PC-3 (cell line): Measurements from ENCODE around the gene NAT9. TPM values are rescaled to one million over a fixed set of nuclear protein-coding genes. Genes with fewer than 3 reads are reported as not detected.
A peak's percentile ranks its signal among the peaks of the same experiment; 100 is the strongest.

Experiments used
- ATAC-seq: fragments of 200-7000 bp; cut with Tn5 transposase; 2 replicates; pipeline ENCODE4 v1.9.1; 2020; ENCODE audit warnings: mild to moderate bottlenecking, moderate library complexity
- BruUV-seq: library from RNA; stranded (reverse); fragments of 400-500 nt; replicated peaks from 2 replicates; lab custom pipeline; 2021; lab: Mats Ljungman, UMichigan
- CTCF ChIA-PET: fragments of 300-600 bp; sonication (Branson Sonifier 250); formaldehyde crosslinking; loops from one replicate; lab custom pipeline; 2022; ENCODE audit warnings: antibody characterized with exemption; lab: Charles Lee
- POLR2A ChIA-PET: fragments of 300-600 bp; sonication (Branson Sonifier 250); formaldehyde crosslinking; loops from one replicate; lab custom pipeline; 2022; ENCODE audit warnings: antibody characterized with exemption; ENCODE audit not compliant: unreplicated experiment; lab: Charles Lee
- DNase-seq: peaks from one replicate; pipeline ENCODE4 v3.0.0-alpha.2; 2015
- H2AFZ ChIP-seq: fragments of 300-600 bp; sonication (generic); 2 replicates; pipeline ENCODE4 v1.6.0; 2016; ENCODE audit warnings: antibody characterized with exemption, low read length
- H3F3A ChIP-seq: fragments of 300-600 bp; sonication (generic); one replicate; pipeline ENCODE4 v1.6.0; 2017; ENCODE audit warnings: antibody characterized with exemption, low read length, control low read depth, mild to moderate bottlenecking; ENCODE audit not compliant: unreplicated experiment
- H3K27ac ChIP-seq: fragments of 300-600 bp; sonication (generic); 2 replicates; pipeline ENCODE4 v1.5.1; 2016; ENCODE audit warnings: mild to moderate bottlenecking, low read length
- H3K27me3 ChIP-seq: fragments of 300-600 bp; sonication (generic); 2 replicates; pipeline ENCODE4 v1.6.1; 2016; ENCODE audit warnings: low read length, mixed read lengths
- H3K36me3 ChIP-seq: fragments of 300-600 bp; sonication (generic); 2 replicates; pipeline ENCODE4 v1.6.1; 2016; ENCODE audit warnings: low read depth, mixed run types, low read length, mixed read lengths
- H3K4me1 ChIP-seq: fragments of 300-600 bp; sonication (generic); 2 replicates; pipeline ENCODE4 v1.5.1; 2016; ENCODE audit warnings: low read length; ENCODE audit not compliant: insufficient read depth
- H3K4me2 ChIP-seq: fragments of 300-600 bp; sonication (generic); 2 replicates; pipeline ENCODE4 v1.6.0; 2016; ENCODE audit warnings: low read length
- H3K4me3 ChIP-seq: fragments of 300-600 bp; sonication (generic); 2 replicates; pipeline ENCODE4 v1.5.1; 2016; ENCODE audit warnings: mild to moderate bottlenecking, low read length, mixed read lengths
- H3K79me2 ChIP-seq: fragments of 300-600 bp; sonication (generic); 2 replicates; pipeline ENCODE4 v1.6.1; 2017; ENCODE audit warnings: low read length, mixed read lengths
- H3K9ac ChIP-seq: fragments of 300-600 bp; sonication (generic); 2 replicates; pipeline ENCODE4 v1.6.0; 2016; ENCODE audit warnings: mild to moderate bottlenecking, low read length
- H3K9me2 ChIP-seq: fragments of 300-600 bp; sonication (generic); replicated peaks from 2 replicates; pipeline ENCODE4 v1.6.1; 2016; ENCODE audit warnings: mixed run types, low read length, mixed read lengths
- H3K9me3 ChIP-seq: fragments of 300-600 bp; sonication (generic); 2 replicates; pipeline ENCODE4 v1.6.1; 2016; ENCODE audit warnings: low read length, mixed read lengths
- H4K20me1 ChIP-seq: fragments of 300-600 bp; sonication (generic); 2 replicates; pipeline ENCODE4 v1.6.1; 2016; ENCODE audit warnings: low read length, mixed read lengths
- EZH2 ChIP-seq: fragments of 300-600 bp; sonication (generic); IDR thresholded peaks from one replicate; pipeline ENCODE4 v1.6.1; 2017; ENCODE audit warnings: antibody characterized with exemption, mild to moderate bottlenecking, low read length; ENCODE audit not compliant: unreplicated experiment
- EZH2phosphoT487 ChIP-seq: fragments of 300-600 bp; sonication (generic); IDR thresholded peaks from 2 replicates; pipeline ENCODE4 v1.6.1; 2018; ENCODE audit warnings: mild to moderate bottlenecking, antibody characterized with exemption, low read length, borderline replicate concordance
- intact Hi-C: fragments of 100-400 bp; cut with micrococcal nuclease; formaldehyde crosslinking; loops from 2 replicates; pipeline ENCODE4 v1.9.0; 2023
- total RNA-seq: library from RNA; depleted of rRNA; stranded (reverse); fragments of >200 nt; gene quantifications from 2 replicates; pipeline ENCODE4 v1.2.3, GENCODE V29; 2014
- TF ChIP-seq, protein P1 (sequence below): fragments of 300-600 bp; sonication (generic); conservative IDR thresholded peaks from 2 replicates; pipeline ENCODE4 v1.5.1; 2017; ENCODE audit warnings: antibody characterized with exemption, low read depth, mild to moderate bottlenecking, low read length

NAT9 gene
- total RNA-seq, 1 experiment from 2014 or later = 55.4 TPM

DNA sequence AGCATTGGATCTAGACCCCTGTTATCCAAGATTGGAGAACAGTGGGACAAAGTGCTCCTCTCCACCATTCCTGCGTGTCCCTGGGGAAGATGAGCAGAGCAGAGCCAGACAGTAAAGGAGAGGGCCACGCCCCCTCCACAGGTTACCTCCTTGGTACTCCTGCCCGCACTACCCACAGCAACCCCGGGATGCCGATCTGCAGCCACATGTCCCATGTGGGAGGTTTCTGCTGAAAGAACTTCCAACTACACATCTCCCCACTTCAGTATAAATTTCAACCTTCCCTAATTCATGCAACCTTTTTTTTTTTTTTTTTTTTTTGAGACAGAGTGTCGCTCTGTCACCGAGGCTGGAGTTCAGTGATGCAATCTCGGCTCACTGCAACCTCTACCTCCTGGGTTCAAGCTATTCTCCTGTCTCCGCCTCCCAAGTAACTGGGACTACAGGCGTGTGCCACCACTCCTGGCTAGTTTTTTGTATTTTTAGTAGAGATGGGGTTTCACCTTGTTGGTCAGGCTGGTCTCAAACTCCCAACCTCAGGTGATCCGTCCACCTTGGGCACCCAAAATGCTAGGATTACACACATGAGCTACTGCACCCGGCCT, 36.8 kb downstream of the NAT9 start:
- Histone ChIP-seq H3K27ac (no peak overlapping the region), H3K9me2 (no peaks in the 10 kb centered on the region), H3K36me3 (no peaks in the 10 kb centered on the region), H4K20me1 (no peaks in the 10 kb centered on the region), H3K4me2 (no peak overlapping the region), H2AFZ (no peak overlapping the region), H3K9ac (no peak overlapping the region), H3K4me3 (no peak overlapping the region), H3K4me1 (peaks cover 22% of the 10 kb centered on the region), H3F3A (no peaks in the 10 kb centered on the region), H3K9me3 (no peaks in the 10 kb centered on the region), H3K27me3 (peaks cover 54% of the 10 kb centered on the region), H3K79me2 (no peaks in the 10 kb centered on the region)
- no TSS peak for BruUV-seq
- CTCF ChIA-PET = interaction anchor here (3.5 kb wide), 1 partner anchor 82 kb away, joined by 53 read pairs; no protein-coding TSS in a partner anchor
- DNase-seq (no peak), ATAC-seq (no peak)
- POLR2A ChIA-PET = no interaction called here
- TF ChIP-seq EZH2phosphoT487 (no peak), EZH2 (no peak)
- TF ChIP-seq, protein P1, sequence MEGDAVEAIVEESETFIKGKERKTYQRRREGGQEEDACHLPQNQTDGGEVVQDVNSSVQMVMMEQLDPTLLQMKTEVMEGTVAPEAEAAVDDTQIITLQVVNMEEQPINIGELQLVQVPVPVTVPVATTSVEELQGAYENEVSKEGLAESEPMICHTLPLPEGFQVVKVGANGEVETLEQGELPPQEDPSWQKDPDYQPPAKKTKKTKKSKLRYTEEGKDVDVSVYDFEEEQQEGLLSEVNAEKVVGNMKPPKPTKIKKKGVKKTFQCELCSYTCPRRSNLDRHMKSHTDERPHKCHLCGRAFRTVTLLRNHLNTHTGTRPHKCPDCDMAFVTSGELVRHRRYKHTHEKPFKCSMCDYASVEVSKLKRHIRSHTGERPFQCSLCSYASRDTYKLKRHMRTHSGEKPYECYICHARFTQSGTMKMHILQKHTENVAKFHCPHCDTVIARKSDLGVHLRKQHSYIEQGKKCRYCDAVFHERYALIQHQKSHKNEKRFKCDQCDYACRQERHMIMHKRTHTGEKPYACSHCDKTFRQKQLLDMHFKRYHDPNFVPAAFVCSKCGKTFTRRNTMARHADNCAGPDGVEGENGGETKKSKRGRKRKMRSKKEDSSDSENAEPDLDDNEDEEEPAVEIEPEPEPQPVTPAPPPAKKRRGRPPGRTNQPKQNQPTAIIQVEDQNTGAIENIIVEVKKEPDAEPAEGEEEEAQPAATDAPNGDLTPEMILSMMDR = no peak
- intact Hi-C loops = no loop called here

DNA sequence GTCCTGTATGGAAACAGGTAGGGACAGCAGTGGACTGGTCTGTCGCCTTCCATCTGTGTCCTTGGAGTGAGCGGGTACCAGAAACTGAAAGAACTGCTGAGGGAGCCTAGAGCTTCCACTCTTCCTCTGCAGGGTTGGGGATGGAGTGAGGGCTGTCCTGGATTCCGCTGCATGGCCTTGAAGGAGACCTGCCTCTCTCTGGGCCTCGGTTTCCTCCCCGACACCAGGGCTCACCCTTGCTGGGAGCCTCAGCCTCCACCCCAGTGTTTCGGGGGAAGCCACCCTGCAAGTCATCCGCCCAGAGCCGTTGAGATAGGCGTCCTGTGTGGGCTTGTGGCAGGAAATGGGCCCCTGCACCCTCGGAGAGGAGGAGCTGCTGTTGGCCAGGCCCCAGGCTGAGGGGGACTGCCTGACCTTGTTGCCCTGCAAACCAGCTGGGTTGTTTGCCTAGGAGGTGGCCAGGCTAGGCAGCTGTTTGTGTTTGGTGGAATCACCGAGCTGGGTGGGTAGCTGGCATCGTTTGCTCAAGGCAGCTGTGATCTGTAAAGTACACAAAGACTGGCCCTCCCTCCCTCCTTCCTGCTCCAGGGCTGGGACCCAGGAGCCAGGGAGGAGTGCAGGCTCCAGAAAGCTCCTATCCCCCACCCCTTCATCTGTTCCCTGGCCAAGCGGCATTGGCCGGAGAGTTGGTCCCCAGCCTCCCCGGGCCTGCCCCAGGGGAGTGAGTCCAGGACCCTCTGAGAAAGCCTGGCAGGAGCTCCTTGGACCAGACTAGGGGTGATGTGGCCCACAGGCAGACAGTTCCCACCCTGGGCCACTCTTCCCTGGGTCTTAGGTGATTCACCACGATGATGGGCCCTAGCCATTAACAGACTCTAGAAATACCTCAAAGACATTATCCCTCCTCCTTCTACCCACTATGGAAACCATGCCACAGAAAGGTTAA, 37.8 kb downstream of the NAT9 start:
- Histone ChIP-seq H2AFZ (no peak overlapping the region), H3K27me3 (peaks cover 60% of the 10 kb centered on the region), H3K79me2 (no peaks in the 10 kb centered on the region), H4K20me1 (no peaks in the 10 kb centered on the region), H3K4me2 (peak overlapping the region; percentile 38), H3K9me3 (no peaks in the 10 kb centered on the region), H3K9ac (no peak overlapping the region), H3K4me1 (peaks cover 22% of the 10 kb centered on the region), H3K4me3 (no peak overlapping the region), H3F3A (no peaks in the 10 kb centered on the region), H3K27ac (no peak overlapping the region), H3K9me2 (no peaks in the 10 kb centered on the region), H3K36me3 (no peaks in the 10 kb centered on the region)
- ChIA-PET CTCF (interaction anchor here (0.6 to 3.5 kb wide), 2 partner anchors 81 to 202 kb away, joined by 3 to 53 read pairs; no protein-coding TSS in a partner anchor), POLR2A (interaction anchor here (0.5 kb wide), 1 partner anchor 30 kb away, joined by 4 read pairs; no protein-coding TSS in a partner anchor)
- BruUV-seq = no TSS peak
- no peak for TF ChIP-seq EZH2
- no peak for TF ChIP-seq EZH2phosphoT487
- TF ChIP-seq, protein P1 = no peak
- intact Hi-C loops = no loop called here
- ATAC-seq (peak; percentile 57), DNase-seq (peak; percentile 49)
